ENCODE data around the gene CMTM2.
"Not testable (repeated sequence)": the region's sequence is repeated elsewhere in the genome, so short reads cannot be mapped to it uniquely, and the experiment has no call there.

CMTM2 gene

DNA sequence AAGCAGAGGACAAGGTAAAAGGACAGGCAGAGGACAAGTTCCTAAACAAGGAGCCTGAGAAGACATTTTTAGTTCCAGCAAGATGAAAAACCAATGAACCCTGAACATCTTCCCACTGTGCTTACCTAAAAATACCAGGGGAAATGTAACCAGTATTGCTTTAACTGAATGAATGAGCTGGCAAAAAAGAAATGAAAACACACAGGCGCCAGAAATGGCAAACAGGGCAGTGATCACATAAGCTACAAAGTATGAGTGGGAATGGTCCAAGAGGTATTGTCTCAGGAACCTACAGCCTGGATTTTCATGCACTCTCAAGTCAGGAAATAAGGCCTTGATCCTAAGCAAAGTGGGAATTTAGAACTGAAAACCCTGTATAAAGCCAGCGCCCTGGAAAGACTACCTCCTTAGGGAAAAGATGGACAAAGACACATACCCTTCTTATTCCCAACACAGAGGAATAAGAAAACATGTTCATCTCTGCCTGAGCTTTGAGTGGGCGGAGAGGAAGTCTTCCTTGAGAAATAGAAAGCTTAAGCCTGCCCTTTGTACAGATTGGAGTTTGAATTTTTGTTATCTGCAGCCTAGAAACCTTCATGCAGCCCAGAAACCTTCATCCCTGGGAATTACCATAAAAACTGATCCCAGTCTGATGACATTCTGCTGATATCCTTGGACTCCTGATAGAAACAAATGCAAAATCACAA lies 2.1 kb downstream of the CMTM2 start:
- no peak for DNase-seq (ENCODE audit: low read depth)

DNA sequence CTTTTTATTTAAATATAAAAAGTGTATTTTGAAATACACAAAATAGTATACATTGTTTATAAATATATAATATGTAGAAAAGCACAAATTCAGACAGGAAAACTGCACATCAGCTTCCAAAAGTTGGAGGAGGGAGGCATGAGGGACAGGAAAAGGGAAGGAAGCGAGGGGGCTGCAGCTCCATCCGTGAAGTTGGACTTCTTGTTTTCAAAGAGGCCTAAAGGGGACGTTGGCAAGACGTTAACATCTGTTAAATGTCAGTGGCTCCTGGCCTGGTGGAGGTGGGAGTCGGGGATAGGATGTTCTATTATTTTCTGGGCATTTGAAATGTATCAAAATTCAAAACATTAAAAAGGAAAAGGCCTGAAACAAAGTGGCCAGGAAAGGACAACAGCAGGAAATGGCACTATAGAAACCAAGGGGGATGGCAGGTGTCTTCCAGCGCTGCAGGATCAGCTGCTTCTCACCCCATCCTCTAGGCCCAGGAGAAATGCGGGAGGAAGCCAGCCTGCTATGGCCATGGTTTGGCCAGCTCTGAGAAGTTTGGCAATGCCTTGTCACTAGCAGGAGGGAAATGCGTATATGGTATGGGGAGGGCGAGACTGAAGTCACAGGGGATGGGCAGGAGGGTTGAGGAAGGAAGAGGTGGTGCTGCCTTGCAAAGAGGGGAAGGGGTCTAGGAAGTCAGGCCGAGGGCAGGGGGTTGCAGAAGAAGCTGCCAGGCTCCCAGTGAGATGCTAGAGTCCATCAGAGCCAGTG lies 6.4 kb downstream of the CMTM2 start:
- DNase-seq (ENCODE audit: low read depth) = no peak

DNA sequence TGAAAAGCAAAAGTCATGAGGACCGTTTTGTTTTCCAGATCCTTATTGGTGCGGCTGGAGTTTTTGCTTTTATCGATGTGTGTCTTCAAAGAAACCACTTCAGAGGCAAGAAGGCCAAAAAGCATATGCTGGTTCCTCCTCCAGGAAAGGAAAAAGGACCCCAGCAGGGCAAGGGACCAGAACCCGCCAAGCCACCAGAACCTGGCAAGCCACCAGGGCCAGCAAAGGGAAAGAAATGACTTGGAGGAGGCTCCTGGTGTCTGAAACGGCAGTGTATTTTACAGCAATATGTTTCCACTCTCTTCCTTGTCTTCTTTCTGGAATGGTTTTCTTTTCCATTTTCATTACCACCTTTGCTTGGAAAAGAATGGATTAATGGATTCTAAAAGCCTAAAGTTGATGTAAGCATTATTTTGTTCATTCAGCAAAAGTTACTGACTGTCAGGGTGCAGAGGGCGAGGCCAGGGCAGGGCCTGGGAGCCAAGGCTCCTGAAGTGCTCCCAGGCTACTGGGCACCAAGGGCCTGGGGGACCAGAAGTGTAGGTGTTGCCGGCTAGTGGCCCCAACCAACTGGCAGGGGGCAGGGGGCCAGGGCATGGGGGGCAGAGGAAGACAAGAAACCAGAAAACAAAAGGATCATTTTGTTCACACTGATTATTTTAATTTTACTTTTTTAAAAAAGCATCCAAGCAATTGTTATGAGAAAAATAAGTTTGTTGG lies 8.8 kb downstream of the CMTM2 start:
- DNase-seq (ENCODE audit: low read depth) = no peak

DNA sequence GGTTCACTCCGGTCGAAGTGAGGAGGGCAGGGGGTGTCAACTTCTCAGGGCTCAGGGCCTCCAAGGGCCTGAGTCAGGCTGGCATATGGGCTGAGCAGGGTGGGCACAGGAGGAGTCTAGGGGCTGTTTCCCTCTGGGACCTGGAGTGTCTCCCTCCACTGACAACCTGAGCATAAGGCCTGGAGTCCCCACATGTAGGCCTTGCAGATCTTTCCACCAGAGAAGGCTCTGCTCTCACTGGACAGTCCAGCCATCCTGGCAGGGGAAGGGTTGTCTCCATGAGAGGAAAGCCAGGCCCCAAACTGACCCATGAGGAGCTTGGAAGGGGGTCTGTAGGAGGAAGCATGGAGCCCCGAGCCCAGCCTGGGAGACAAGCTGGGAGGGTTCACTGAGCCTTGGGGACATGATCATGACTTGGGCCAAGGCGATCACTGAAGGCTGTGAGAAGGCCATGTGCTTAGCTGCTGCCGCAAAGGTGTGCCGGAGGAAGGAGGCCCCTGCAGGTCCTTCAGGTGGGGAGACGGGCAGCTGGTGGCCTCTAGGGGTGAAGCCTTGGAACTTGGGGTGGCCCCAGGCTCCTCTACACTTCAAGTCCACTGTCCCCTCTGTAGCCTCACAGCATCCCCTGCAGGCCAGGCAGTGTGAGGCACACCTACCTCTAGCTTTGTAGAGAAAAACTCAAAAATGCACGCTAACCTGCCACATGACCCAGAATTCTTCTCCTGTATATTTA lies 9.9 kb downstream of the CMTM2 start:
- DNase-seq (ENCODE audit: low read depth) = peak; percentile 48

DNA sequence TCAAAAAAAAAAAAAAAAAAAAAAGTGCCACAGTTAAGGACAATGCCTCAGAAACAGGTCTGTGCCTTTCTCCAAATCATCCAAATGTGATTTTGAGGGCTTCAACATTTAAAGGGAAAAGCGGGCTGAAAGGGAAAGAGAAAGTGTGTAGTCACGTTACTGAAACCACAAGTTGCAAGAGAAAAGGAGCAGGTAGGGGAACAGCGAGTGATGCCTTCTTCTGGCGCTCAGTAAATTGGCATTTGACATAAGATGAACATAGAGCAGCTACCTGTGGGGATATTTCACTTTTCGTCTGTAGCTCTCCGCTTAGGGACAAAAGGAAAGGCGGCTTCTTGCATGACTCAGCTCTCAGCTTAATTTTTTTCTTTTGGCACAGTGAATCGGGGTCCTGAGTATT lies 11.1 kb downstream of the CMTM2 start:
- DNase-seq (ENCODE audit: low read depth) = no peak

DNA sequence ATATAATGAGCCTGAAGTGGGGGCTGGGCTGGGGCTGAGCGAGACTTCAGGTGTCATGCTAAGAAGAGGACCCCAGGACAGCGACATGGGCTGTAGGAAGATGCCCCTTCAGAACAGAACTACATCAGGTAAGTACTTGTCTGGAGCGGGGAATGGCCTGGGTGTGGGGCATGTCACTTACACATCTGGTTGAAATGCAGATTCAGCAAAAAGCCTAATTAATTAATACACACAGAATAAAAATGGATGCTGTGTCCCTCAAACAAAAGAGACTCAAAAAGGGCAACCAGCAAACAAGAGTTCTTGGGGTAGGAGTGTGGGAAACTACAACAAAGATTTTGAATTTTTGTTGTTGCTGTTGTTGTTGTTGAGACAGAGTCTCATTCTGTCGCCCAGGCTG lies 11.8 kb downstream of the CMTM2 start:
- DNase-seq (ENCODE audit: low read depth) = no peak

DNA sequence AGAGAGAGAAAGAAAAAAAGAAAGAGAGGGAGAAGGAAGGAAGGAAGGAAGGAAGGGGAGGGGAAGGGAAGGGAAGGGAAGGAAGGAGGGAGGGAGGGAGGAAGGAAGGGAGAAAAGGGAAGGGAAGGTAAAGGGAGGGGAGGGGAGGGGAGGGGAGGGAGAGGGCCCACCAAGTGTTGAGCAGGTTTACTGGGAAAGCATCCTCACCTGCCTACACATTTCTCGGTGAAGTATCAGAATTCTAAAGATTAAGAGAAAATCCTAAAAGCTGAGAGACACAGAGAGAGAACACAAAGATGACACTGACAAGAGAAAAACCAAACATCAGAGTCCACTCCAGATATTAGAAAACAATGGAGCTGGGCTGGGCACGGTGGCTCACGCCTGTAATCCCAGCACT lies 13.0 kb downstream of the CMTM2 start:
- DNase-seq (ENCODE audit: low read depth) = no peak

DNA sequence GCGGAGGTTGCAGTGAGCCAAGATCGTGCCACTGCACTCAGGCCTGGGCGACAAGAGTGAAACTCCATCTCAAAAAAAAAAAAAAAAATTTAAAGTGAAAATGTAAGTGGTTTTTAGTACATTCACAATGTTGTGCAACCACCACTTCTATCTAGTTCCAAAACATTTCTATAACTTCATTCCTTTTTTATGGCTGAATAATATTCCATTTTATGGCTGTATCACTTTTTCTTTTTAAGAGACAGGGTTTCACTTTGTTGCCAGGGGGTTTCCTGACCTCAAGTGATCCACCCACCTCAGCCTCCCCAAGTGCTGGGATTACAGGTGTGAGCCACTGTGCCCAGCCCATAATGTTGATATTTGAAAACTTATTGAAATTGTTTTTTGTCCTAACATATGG lies 13.6 kb downstream of the CMTM2 start:
- DNase-seq (ENCODE audit: low read depth) = no peak

DNA sequence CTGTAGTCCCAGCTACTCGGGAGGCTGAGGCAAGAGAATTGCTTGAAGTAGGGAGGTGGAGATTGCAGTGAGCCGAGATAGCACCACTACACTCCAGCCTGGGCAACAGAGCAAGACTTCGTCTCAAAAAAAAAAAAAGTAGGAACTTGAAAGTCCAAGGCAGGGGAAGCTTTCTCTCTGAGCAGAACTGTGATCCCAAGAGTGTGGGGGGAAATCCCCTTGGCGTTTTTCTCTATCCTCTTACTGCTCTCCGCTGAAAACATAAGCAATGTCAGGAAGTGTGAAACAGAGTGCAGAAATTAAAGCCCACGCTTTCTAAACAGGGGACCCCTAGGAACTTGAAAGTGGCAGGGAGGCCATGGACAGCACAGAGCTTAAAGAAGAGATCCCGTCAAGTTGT lies 15.5 kb downstream of the CMTM2 start:
- no peak for DNase-seq (ENCODE audit: low read depth)

DNA sequence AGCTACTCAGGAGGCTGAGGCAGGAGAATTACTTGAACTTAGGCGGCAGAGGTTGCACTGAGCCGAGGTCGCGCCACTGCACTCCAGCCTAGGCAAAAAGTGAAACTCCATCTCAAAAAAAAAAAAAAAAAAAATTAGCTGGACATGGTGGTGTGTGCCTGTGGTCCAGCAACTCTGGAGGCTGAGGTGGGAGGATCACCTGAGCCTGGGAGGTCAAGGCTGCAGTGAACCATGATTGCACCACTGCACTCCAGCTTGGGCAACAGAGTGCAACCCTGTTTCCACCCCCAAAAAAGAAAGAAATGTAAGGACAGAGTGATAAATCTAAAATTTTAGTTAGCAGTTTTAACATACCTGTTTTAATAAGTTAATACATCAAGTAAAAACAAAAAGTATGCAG lies 17.3 kb downstream of the CMTM2 start:
- DNase-seq (ENCODE audit: low read depth) = not testable (repeated sequence)

DNA sequence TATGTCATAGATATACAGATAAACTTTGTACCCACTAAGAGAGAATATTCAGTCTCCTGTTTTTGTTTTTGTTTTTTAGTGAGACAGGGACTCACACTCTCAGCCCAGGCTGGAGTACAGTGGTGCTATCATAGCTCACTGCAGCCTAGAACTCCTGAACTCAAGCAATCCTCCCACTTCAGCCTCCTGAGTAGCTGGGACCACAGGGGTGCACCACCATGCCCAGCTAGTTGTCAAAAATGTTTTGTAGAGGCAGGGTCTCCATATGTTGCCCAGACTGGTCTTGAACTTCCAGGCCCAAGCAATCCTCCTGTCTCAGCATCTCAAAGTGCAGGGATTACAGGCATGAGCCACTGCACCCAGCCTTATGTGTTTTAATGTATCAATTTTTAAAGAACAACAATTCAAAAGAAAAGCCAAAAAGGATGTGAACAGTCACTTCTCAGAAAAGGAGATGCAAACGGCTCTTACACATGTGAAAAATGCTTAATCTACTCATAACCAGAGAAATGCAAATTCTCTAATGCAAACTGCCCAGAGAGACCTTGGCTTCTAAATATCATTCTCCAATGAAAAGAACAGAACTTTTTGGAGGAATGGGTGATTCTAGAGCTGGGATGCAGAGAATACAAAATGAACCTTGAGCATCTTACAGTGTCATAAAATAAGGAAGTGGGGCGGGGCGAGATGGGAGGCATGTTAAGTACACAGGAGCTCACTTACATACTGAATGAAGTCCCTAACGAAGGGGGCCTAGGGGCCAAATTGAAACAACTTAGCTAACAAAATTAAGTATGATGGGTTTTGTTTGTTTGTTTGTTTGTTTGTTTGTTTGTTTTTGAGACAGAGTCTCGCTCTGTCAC lies 18.0 kb downstream of the CMTM2 start:
- DNase-seq (ENCODE audit: low read depth) = no peak

DNA sequence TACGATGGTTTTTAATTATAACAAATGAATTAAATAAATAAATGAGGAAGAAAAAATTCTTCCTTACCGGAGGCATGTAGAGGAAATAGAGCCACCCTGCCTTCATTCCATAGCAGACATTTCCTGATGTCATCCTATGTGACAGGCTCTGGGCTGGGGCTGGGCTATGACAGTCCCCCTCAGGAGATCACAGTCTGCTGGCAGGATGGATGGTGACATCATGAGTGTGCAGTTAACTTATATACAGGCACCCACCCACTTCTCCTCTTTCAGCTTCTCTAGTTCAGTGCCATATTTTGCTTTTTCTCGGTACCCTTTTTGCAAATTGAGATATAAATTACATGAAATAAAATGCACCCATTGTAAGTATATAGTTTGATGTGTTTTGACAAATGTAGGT lies 18.8 kb downstream of the CMTM2 start:
- no peak for DNase-seq (ENCODE audit: low read depth)

DNA sequence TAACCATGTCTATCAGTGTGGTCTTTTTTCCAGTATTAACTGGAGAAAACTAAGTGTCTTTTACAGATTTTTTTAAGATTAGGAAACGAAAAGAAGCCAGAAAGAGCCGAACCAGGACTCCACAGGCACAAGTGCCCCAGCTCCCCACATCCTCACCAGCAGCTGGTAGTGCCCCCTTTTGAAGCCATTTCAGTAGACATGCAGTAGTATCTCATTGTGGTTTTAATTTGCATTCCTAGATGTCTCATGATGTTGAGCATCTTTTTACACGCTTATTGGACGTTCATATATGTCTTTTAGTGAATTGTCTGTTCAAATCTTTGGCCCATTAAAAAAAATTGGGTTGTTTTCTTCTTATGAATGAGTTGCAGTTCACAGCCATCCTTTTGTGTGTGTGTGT lies 20.5 kb downstream of the CMTM2 start:
- no peak for DNase-seq (ENCODE audit: low read depth)

DNA sequence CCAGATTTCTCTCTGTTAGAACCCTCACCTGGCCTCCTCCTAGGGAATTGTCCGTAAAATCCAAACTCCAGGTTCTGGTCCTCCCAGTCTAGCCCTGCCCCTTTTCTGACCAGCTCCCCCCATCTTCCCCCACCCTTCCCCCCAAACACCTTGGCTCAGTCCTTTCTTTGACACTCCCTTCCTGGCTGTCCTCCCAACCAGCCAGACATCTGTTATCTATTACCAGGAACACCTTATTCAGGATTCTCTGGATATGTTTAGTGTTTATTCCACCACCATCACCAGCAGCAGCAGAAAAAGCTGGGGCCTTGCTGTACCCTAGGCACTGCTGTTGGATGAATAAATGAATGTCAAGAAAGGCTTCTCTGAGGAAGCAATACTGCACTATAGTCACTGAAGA lies 21.2 kb downstream of the CMTM2 start:
- DNase-seq (ENCODE audit: low read depth) = no peak

DNA sequence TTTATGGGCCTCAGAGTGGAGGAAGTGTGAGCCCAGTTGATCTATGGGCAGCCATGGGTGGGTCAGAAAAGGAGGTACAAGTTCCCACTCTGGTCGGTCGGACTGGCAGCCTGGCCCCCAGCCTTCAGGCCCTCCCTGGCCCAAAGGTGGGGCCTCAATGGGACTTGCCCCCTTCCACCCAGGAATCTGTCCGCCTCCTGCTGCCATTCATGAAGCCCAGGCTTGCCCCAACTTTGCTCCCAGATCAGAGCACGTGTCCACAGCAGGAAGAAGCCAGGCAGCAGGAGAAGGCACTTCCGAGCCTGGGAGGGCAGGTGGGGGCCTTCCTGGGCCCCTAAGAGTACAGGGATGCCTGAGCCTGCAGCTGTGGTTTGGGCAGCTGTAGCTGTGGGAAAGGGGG lies 22.2 kb downstream of the CMTM2 start:
- DNase-seq (ENCODE audit: low read depth) = no peak

DNA sequence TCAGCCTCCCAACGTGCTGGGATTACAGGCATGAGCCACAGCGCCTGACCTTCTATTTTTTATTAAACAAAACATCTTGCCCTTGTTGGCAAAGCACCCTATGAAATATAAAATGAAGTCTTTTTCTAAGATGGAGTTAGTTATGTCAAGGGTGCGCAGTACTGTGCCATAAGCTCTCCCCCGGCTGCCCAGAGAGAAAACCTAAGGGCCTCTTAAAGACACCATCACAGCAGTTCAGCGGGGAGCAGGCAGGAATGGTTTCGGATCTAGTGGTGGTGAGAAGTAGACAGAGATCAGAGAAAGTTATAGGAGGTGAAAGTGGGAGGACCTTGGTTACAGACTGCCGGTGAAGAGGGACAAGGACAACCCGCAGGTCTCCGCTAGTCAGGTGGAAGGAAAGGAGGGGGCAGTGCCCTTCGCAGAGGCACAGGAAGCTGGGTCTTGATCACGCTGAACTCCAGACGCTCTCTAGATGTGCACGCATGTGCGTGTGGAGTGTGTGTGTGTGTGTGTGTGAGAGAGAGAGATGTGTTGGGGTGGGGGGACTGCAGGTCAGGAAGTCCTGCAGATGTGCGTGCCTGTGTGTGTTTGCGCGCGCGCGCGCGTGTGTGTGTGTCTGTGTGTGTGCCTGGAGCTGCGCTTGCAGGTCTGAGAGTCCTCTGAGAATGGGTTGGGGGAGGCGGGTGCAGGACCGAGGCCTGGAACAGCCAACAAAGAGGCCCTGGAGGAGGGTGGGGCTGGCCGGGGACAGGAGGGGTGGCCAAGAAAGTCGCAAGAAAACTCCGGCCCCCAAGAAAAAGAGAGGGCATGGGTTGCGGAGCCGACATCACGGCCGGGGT lies 24.5 kb downstream of the CMTM2 start:
- DNase-seq (ENCODE audit: low read depth) = peak; percentile 55

DNA sequence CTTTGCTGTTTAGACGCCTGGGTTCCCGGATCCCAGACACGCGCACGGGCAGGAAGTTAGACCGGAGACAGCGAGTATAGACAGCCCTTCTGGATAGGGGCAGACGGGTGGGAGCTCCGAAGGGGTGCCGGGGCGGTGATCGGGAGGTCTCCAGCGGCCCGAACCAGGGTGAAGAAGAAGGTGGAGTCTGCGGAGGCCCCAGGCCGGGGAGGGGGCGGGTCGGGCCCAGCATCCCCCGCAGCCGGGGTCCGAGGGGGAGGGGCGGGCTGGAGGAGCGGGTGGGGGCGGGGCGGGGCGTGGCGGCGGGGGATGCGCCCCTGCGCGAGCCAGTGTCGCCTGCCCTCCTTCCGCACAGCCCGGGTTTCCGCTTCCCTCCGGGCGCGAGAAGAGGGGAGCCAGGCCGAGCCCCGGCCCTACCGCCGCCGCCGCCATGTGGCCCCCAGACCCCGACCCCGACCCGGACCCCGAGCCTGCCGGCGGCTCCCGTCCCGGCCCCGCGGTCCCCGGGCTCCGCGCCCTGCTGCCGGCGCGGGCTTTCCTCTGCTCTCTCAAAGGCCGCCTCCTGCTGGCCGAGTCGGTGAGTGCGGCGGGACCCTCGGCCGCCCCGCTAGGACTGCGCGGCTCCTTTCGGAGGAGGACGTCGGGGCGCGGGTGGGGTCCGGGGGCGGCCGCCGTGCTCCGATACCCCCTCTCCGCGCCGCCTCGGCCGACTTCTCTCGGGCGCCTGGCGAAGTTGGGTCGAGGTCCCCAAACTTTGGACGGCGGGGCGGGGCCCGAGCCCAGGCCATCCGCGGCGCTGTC lies 25.3 kb downstream of the CMTM2 start, which contains the start of gene CMTM3:
Gene CMTM3 (plus strand): TSS at position 329 of the 801 bp plus-strand sequence. CDS start 102 bp downstream, at position 431.
- DNase-seq (ENCODE audit: low read depth) = peak; percentile 62

DNA sequence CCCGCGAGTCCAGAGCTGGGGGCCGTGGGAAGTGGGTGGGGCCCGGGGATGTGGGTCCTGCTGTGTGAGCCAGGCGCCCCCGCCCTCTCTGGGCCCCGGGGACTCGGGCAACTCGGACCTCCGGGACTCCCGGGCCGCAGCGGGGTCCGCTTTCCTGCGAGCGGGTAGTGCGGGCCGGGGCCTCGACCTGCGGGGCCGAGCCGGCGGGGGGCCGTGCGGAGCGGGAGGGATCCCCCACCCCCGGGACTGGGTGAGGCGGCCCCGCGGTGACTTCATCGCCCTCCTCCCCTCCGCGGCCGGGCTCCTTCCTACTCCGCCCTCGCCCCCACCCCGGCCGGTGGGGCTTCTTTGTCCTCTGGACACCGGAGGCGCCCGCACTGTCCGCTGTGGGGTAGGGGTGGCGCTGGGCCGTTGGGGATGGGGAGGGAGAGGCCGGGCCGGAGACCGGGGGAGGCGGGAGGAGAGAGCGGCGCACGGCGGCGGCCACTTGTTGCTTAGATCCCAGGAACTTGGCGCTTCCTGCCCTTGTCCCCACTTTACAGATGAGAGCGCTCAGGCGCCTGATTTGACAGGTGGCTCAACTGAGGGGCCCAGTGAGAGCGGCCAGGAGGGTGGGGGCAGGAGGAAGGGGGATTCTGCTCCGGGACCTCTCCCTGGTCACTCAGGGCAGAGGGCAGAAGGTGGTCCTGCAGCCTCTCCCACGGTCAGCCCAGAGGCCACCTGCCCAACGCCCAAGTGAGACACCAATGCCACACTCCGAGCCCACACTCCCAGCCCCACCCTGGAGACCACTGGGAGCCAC lies 26.1 kb downstream of the CMTM2 start:
- no peak for DNase-seq (ENCODE audit: low read depth)

Measured in T follicular helper cell (primary cell).